Suprapubic skin (tissue), 4 donors: ENCODE data around the gene CACNA1G.

Source experiments
- POLR2A ChIP-seq, 2 donors: fragments of 450-650 bp; IDR thresholded peaks; one replicate each; pipeline ENCODE4 v1.6.1; 2017; ENCODE audit warnings: antibody characterized with exemption in 2 of 2, mild to moderate bottlenecking in 2 of 2, moderate library complexity in 2 of 2
- POLR2AphosphoS5 ChIP-seq, 3 donors: sonication (generic); formaldehyde crosslinking; IDR thresholded peaks; one replicate each; pipeline ENCODE4 v1.6.1; 2017; ENCODE audit warnings: antibody characterized with exemption in 3 of 3
- TF ChIP-seq, protein P1 (sequence below), 2 donors: fragments of 200-600 bp in 1 of 2; fragments of 450-650 bp in 1 of 2; sonication (generic) in 1 of 2; IDR thresholded peaks; one replicate each; pipeline ENCODE4 v1.5.1; 2016 to 2019; ENCODE audit warnings: antibody characterized with exemption in 2 of 2, mild to moderate bottlenecking in 1 of 2, moderate library complexity in 1 of 2

DNA sequence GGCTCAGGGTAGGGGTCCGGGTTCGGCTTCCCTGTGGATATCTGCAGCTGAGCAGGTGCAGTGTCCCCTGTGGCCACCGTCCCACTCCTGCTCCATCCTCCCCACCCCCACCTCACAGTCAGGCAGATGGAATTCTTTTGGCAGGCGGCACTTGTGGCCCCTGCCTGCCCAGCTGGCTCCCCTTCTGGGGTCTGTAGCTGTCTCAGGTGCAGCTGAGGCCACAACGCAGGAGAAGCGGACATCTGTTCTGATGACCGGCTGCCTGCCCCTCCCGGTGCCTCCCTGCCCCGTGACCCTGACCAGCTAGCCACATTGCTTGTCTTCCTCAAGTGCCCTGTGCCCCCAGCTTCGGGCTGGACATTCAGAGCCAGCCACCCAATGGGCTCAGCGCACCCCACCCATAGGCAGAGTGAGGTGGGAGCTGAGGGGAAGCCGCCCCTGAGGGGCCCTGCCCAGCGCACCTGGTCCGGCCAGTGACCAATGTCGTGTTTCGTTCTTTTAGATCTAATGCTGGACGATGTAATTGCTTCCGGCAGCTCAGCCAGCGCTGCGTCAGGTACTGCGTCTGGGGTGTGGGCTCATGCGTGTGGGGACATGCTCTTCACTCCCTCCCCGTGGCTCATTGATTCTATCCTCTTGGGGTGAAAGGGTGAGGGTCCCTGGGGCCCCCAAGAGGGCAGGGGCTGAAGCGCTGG, 49.0 kb downstream of the CACNA1G start:
- TF ChIP-seq, protein P1, sequence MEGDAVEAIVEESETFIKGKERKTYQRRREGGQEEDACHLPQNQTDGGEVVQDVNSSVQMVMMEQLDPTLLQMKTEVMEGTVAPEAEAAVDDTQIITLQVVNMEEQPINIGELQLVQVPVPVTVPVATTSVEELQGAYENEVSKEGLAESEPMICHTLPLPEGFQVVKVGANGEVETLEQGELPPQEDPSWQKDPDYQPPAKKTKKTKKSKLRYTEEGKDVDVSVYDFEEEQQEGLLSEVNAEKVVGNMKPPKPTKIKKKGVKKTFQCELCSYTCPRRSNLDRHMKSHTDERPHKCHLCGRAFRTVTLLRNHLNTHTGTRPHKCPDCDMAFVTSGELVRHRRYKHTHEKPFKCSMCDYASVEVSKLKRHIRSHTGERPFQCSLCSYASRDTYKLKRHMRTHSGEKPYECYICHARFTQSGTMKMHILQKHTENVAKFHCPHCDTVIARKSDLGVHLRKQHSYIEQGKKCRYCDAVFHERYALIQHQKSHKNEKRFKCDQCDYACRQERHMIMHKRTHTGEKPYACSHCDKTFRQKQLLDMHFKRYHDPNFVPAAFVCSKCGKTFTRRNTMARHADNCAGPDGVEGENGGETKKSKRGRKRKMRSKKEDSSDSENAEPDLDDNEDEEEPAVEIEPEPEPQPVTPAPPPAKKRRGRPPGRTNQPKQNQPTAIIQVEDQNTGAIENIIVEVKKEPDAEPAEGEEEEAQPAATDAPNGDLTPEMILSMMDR (IDR thresholded peaks at IDR 0.05), result no peak
- no peak for TF ChIP-seq POLR2A (IDR thresholded peaks at IDR 0.05)
- TF ChIP-seq POLR2AphosphoS5 (IDR thresholded peaks at IDR 0.05), result no peak
